OCI-LY1 (cell line): Measurements from ENCODE around the gene ADCY7.

Experiments
- CTCF ChIP-seq: fragments of 200-600 bp; sonication (generic), shearing (Covaris generic); IDR thresholded peaks from 2 replicates; pipeline ENCODE4 v1.5.1; 2017; ENCODE audit warnings: mild to moderate bottlenecking, antibody characterized with exemption, low read length, moderate library complexity, mixed read lengths
- EZH2 ChIP-seq: fragments of 200-600 bp; sonication (generic), shearing (Covaris generic); IDR thresholded peaks from 2 replicates; pipeline ENCODE4 v1.8.0; 2017; ENCODE audit warnings: borderline replicate concordance, mixed run types, mild to moderate bottlenecking, antibody characterized with exemption, low read length, moderate library complexity, mixed read lengths

DNA sequence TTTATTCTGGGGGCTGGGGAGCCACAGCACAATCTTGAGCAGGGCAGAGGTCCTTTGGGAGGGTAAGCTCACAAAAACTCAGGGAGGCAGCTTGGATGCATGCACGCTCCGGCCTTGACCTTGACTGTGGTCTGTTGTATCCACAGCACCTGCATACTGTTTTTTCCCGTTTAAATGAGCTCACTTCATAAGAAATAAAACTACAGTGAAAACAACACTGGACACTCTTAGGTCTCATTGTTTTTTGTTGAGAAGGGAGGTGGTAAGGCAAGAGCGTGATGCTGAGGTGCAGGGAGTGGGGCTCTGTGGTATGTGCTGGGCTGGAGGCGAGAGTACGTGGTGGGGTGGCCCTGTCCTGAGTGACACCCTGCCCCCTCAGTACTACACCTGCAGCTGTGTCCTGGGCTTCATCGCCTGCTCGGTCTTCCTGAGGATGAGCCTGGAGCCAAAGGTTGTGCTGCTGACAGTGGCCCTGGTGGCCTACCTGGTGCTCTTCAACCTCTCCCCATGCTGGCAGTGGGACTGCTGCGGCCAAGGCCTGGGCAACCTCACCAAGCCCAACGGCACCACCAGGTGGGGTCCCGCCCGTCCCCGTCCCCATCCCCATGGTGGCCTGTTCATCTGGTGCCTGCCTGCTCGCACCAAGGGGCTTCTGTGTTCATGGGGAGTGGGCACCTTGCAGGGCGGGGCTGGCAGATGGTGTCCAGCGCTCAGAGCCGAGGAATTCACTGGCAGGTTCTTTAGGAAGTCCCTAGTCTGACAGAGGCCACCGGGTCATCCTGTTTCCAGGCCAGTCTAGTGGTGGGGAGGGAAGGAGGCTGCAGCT is 44.2 kb downstream of the ADCY7 start:
- TF ChIP-seq CTCF (no peak), EZH2 (no peak)
